Measurements from ENCODE around the gene ATP6V1G2.

- TF ChIP-seq CTCF (IDR thresholded peaks at IDR 0.05) (no peak), POLR2A (IDR thresholded peaks at IDR 0.05) (no peak)
Measured at GRCh38 chr6:31592396-31592771, 46.0 kb upstream of the ATP6V1G2 start.
